ENCODE results near the gene CIC.
A peak's percentile ranks its signal among the peaks of the same experiment; 100 is the strongest.

The CIC gene

DNA sequence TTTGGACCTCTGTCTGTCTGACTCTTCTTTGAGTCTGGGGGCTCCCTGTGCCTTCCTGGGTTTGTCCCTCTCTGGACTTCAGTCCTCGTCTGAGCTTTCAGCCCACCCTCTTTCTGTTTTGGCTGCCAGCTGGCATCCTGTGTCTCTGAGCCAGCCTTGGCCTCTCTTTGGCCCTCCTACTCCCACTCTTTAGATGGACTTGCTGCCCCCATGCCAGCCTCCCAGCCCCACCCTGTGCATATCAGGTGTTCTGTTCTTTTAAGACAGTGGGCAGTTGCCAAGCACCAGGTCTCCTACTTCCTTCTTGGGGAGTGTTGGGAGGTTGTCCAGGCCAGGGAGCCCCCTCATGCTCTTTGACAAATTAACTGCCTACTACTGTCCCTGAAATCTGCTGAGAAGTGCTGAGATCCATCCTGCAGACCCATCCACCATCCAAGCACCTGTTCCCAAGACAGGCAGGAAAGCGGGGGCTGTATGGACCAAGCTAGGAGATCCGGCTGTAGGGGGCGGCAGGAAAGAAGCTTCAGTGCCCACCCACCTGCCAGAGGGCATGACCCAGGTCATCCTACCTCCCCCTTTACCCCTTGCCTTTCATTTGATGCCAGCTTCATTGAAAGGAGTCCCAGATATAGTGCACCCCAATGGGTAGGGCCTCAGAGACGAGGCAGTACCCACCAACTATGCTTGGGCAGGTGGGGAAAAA is 9.6 kb downstream of the CIC start:
- no peak for DNase-seq

DNA sequence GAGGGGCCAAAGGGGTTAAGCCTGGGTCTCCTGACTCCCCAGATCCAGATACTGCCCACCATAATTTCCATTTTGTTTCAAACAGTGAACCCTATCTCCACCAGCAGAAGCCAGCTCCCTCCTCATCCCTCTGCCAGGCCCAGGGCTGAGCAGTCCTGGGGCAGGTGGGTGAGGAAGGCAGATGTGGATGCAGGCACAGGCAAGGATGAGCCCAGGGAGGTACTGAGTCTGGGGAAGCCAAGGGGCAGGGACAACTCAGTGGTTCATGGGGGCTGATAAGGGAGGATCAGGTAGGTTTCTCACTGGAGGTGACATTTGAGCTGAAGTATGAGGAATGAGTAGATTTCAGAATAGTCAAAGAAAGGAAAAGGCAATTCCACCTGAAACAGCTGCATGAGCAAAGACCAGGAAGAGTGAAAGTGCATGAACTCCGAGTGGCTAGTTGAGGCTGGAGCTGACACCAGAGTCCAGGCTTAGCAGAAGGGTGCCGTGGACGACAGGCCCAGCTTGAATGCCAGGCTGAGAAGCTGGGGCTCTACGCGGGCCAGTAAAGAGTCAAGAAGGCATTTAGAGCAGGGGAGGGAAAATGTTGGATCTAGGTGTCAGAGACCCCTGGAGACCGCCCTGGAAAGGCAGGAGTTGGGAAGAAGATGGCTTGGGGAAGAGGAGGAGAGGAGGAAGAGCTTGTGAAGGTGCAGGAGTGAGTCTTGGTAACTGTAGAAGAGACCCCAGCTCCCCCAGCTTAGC is 10.3 kb downstream of the CIC start:
- no peak for DNase-seq

DNA sequence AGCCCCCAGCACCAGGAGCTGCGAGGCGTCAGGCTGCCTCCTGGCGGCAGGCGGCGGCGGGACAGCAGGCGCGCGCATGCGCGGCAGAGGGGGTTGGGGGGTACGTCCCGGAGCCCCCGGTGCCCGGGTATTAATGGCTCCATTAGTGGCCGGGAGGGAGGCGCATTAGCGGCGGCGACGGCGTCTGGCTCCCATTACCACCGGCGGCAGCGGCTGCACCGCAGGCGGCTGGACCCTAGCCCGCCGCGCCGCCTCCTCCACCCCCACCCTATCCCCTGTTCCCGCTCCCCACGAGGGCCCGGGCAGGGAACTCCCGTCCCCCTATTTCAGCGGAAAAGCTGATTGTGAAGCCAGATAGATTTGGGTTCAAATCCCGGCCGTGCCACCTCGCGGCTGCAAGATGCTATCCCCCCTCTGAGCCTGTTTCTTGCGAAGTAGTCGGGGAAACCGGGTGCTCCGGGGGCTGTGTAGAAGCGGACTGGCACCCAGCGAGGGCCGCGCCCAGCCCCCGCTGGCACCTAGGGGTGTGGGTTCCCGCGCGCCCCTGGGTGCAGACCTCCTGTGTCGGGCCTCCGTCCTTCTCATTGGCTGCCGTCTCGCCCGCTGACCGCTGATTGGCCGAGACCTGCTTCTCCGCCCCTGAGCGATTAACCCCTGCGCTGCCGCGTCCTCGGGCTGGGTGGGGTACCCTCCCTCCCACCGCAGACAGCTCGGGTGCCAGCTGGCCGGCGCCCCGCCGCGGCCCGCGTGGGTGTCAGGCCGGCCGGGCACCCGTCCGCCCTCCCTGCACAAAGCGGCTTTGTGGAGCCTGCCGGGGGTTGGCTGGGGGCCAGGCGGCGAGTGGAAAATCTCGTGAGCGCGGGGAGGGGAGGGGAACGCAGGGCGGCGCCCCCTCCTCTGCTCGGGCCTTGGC is 11.1 kb downstream of the CIC start:
- DNase-seq = peak; percentile 96

DNA sequence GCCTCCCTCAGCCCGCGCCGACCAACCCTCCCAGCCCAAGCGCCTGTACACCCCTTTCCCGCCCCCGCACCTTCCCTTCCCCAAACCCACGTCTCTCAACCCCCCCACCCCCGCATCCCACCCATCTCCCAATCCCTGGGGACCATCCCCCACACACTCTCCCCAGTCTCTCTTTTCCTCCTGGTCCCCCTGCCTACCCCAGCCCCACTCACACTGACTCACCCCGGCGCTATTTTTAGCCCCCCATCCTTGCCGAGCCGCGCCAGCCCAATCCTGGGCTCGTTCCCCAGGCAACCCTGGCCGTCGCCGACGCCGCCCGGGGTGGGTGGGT is 11.7 kb downstream of the CIC start:
- DNase-seq = no peak

DNA sequence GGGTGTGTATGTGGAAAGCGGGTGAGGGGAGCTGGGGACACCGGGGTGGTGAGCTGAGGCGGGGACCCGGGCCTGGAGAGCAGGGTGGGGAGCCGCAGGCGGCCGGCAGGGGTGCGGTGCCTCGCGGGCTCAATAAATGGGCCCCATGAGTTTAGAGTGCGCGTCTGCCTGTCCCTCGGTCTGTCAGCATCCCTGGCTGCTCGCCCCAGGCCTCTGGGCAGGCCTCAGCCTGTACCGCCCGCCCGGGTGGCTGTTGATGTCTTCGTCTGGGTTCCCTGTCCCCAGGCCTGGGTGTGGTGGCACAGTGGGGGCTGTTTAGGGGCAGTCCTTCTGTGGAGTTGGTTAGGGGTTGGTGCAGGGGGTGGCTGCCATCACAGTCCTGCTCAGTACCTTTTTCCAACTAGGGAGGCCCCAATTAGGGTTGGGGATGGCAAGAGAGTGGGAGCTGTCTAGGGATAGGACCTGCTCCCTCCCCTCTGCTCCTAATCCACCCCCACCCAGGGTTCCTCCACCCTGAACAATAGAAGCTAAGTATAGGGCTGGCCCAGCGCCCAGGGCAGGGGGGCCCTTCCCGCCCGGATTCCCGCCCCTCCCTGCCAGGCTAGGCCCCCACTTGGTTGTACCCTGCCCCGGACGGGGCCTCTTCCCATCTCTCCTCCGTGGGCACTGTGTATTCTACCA is 12.2 kb downstream of the CIC start:
- peak; percentile 79 for DNase-seq

DNA sequence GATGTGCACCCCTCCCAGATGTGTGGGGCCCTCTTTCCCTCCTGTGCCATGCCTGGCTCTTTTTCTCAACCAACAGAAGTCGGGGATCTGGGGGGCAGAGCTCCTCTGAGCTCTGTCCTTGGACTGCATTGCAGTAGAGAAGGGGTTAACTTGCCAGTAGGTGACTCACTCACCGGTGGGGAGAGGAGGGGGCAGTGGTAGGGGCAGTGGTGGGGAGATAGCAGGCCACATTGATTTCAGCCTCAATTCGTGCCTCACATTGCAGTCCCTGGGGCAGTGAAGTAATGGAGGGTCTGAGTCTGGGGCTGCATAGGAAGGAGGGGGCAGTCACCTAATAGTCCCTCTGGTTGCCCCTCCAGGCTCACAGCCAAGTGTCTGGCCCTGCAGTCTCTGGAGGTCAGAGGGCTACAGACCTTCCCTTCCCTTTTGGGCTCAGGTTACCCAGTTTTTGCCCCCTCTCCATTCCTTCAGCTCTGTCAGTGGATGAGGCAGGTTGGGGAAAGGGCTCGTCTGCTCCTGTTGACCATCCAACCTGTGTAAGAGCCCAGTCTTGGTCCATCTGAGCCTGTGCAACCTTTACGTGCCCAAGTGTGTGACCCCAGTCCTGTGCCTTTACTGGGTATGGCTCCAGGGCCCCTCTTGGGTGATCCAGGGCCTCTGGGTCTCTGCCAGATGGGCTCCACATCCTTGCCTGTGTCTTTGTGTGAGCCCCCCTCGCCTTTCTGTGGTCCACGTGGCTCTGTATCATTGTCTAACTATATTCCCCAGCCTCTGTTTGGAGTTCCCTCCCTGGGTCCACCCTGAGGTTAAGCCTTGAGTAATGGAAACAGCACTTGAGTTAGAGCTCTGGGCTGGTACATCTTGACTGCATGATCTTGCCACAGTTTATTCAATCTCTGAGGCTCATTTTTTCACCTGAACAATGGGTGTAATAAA is 13.0 kb downstream of the CIC start:
- no peak for DNase-seq

DNA sequence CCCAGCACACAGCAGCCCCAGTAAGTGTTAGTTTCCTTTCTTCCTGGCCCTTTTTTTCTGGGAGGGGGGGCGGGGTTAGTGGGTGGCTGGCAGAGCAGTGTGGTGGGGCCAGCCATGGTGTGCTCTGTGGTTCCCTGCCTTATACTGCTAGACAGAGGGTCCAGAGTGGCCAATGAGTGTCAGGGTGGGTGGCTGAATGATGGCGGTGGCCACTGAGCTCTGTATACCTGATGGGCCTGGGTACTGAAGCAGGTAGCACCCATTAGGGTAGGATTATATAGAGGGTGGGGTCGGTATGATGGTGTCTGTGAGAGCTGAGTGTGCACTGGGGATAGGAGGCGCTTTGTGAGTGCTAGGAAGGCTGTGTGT is 13.8 kb downstream of the CIC start:
- DNase-seq = no peak

DNA sequence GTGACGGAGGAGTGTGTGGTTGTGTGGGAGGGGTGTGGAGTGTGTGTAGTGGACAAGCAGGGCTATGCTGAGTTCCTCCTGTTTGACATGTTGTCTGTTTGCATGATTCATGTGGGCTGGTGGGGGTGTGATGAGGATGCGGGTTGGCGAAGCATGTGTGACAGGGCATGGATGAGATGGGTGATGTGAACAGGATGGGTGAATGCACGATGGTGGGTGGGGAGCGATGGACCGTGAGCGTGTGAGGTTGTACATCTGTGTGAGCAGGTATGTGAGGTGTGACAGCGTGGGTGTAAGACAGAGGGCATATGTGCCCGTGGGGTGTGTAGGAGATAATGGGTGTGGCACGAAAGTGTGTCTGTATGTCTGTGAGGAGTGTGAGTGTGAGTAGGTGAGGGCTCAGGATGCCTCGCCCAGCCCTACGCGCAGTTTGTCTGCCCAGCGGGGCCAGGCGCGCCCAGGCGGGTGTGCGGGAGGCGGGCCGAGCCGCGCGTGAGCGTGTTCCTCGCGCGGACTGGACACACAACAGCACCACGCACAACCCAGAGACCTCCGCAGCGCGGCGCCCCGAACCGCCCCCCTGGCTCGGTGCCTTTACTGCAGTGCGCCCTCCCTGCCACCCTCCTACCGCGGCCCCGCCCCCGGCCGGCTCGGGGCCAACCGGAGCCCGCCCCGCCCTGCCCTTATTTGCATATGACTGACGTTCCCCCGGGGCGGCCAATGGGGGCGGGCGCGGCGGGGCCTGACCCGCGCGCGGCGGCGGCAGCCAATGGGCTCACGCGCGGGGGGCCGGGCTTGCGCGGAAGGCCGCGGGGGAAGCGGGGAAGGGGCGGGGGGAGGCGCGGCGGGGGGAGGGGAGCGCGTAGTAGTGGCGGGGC is 14.4 kb downstream of the CIC start:
- DNase-seq = peak; percentile 98

DNA sequence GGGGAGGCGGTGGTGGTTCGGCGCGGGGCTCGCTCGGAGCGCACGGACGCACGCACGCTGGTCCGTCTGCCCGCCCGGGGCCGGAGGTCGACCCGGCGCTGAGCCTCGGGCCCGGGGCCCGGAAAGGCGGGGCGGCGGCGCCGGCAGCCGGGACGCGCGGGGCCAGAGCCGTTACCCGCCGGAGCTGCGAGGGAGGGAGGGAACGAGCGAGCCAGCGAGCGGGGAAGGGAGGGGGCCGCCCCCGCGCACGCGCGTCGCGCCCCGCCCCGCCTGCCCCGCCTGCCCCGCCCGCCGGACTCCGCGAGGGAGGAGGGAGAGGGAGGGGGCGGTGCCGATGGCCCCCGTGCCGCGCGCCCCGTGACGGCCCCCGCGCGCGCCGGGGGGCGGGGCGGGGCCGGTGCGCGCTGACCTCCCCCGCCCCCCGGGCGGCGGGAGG is 15.0 kb downstream of the CIC start:
- peak; percentile 91 for DNase-seq

DNA sequence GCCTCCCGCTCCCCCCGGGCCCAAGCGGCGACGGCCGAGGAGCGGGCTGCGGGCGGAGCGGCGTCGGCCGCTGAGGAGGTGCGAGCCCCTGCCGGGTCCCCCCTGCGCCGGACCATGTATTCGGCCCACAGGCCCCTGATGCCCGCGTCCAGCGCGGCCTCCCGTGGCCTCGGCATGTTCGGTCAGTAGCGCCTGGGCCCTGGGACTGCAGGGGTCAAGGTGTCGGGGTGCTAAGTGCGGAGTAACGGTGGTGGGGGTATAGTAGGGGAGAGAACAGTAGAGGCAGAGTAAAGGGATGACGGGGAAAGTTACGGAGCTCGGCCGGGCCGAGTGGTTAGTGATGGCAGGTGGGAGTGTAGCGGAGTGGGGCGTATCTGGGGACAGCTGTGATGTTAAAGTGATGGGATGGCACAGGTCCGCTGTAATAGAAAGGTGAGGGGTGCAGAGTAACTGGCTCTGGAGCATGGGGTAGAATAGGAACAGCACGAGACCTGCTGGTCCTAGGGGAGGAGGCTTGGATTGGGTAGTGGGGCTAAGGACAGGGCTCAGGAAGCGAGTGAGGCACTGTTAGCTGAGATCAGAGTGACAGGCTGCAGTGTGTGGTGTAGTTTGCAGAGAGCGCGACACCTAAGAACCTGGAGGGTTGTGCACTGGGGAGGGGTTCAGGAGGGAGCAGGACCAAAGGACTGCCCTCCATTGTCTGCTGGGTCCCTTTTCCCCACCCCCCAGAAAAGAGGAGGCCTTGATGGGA is 15.7 kb downstream of the CIC start:
- no peak for DNase-seq

DNA sequence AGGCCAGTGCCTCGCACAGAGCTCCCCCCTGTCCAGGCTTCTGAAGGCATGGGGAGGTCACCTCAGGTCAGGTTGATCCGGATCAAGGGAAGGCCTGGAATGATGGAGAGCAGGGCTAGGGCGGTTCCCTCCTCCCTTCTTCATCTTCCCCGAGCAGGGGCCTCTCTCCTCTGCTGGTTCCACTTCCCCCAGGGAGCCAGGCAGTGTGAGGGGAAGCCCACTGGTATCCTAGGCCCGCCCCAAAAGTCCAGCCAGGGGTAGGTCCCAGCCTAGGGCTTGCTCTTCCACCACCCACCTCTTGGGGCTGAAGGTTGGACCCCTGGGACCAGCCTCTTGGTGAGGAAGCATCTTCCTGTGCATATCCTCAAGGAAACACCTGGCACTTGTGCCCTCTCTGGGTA is 16.5 kb downstream of the CIC start:
- DNase-seq = no peak

DNA sequence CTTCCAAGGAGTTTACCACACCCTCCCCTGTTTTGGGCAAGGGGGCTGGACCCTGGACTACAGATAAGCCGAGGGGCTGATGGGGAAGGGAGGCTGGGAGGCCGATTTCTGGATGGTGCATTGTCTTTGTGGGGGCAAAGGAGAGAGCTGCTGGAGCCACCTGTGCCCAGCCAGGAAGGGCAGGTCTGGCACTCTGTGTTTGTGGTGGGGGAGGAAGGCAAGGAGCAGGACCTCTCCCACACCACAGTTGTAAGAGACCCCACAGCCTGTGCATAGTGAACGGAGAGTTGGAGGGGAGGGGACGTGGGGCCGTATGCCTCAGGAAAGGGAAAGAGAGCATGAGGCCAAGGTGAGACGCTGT is 16.9 kb downstream of the CIC start:
- no peak for DNase-seq

DNA sequence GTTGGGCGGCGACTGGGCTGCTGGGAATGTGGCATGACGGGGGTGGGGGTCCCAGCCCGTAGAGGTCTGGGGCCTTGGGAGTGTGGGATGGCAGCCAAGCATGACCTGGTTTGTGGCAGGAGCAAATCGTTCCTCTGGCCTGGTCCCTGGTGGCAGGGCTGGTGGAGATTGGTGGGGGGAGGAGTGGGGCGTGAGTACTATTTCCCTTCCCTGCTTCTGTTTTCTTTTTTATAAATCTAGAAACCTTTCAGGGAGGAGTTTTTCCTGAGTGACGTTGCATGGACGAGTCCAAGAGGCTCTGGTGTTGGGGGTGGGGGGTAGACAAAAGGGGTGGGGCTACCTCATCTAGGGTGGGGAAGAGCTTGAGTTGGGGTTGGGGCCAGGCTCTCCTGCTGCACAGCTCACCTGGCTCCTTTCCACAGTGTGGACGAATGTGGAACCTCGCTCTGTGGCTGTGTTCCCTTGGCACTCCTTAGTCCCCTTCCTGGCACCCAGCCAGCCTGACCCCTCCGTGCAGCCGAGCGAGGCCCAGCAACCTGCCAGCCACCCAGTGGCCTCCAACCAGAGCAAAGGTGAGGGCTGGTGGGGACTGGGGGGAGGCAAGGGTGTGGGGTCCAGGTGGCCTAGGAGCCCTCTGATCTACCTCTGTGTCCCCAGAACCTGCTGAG is 17.4 kb downstream of the CIC start:
- DNase-seq = no peak

DNA sequence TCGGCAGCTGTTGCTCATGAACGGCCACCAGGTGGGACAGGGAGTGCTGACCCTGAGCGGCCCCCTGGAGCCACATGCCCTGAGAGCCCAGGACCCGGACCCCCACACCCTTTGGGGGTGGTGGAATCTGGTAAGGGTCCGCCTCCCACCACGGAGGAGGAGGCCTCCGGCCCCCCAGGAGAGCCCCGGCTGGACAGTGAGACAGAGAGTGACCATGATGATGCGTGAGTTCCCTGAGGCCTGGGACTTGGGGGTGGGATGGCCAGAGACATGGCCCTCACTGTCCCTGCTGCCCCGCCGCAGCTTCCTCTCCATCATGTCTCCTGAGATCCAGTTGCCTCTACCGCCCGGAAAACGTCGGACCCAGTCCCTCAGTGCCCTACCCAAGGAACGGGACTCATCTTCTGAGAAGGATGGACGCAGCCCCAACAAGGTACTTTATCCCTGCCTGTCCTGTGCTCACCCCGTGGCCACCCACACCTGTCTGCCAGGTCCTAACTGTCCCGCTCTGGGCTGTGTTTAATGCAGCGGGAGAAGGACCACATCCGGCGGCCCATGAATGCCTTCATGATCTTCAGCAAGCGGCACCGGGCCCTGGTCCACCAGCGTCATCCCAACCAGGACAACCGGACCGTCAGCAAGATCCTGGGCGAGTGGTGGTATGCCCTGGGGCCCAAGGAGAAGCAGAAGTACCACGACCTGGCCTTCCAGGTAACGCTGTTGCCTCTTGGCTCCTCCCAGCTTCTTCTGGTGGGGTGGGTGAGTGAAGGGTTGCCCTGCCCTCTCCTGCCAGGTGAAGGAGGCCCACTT is 18.2 kb downstream of the CIC start:
- DNase-seq = no peak

DNA sequence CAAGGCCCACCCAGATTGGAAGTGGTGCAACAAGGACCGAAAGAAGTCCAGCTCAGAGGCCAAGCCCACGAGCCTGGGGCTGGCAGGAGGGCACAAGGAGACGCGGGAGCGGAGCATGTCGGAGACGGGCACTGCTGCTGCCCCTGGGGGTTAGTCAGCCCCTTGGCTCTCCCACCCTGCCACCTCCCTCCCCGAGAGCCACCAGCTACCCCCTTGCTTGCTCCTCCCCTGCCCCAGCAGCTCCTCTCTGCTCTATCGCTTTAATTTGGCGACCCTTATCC is 18.7 kb downstream of the CIC start:
- DNase-seq = no peak

DNA sequence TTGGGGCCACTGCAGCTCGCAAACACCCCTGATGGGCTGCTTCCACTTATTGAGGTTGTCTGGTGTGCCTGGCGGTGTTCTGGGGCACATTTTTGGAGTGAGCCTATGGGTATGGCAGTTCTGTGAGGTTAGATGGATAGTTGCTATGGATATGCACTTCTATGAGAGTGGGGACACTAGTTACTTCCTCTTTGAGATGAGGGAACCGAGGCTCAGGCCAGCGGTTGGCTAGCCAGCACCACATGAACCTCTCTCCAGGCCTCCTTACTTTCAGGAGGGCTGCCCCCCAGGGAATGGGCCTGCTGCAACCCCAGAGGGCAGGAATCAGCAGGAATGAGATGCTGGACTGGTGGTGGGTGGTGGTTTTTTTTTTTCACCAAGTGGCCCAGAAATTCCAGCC is 19.3 kb downstream of the CIC start:
- DNase-seq = no peak

DNA sequence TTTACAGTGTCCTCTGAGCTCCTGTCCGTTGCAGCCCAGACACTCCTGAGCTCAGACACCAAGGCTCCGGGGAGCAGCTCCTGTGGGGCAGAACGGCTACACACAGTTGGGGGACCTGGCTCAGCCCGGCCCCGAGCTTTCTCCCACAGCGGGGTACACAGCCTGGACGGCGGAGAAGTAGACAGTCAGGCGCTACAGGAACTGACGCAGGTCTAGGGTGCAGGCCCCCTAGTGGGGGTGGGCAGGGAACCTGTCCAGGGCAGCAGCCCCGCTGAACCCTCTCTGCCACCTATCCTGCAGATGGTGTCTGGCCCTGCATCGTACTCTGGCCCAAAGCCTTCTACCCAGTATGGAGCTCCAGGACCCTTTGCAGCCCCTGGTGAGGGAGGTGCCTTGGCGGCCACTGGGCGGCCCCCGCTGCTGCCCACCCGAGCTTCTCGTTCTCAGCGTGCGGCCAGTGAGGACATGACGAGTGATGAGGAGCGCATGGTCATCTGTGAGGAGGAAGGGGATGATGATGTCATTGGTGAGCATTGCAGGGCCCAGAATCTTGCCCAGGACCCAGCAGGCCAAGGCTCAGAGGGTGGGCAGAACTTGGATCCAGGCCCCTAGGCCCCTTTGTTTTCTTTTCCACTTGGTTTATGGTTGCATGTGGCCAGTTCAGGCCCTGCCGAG is 20.0 kb downstream of the CIC start:
- no peak for DNase-seq

DNA sequence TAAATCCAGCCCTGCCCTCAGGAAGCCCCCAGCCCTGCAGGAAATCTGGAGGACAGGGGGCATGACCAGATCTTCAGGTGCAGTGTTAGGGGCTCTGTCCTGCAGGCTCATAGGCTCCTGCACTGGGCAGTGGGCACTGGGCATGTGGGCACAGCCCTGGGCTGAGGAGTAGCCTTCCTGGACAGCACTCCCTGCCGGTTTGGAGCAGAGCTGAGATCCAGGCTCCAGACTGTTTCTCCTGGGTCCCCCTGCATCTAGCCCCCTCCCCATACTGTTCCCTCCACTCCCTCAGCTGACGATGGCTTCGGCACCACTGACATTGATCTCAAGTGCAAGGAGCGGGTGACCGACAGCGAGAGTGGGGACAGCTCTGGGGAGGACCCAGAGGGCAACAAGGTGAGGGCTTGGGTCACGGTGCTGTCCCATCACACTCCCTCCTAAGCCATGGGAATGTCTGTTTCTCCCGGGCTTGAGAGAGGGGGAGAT is 20.5 kb downstream of the CIC start:
- DNase-seq = no peak

All from right forelimb (tissue), 1 donor.